Fibroblast of lung (primary cell): Measurements from ENCODE around the gene TBXAS1. TPM values are rescaled to one million over a fixed set of nuclear protein-coding genes. Genes with fewer than 3 reads are reported as not detected.

Experiments
- DNase-seq, 2 donors: peaks; one replicate each; pipeline versions ENCODE4 v3.0.0 to v3.0.0-alpha.2; 2010; ENCODE audit warnings: low read depth in 2 of 2
- H2AFZ ChIP-seq: 2 replicates; pipeline ENCODE4 v1.5.1; 2012; ENCODE audit warnings: low read length, control low read depth, inconsistent platforms
- H3K27ac ChIP-seq: 2 replicates; pipeline ENCODE4 v1.5.1; 2011; ENCODE audit warnings: low read length, control low read depth; ENCODE audit not compliant: insufficient read depth
- H3K27me3 ChIP-seq: 2 replicates; pipeline ENCODE4 v1.5.1; 2011; ENCODE audit warnings: mild to moderate bottlenecking, low read length; ENCODE audit not compliant: control insufficient read depth, insufficient read depth
- H3K36me3 ChIP-seq: 2 replicates; pipeline ENCODE4 v1.5.1; 2011; ENCODE audit warnings: low read length; ENCODE audit not compliant: control insufficient read depth, insufficient read depth
- H3K4me1 ChIP-seq: 2 replicates; pipeline ENCODE4 v1.5.1; 2011; ENCODE audit warnings: low read length; ENCODE audit not compliant: control insufficient read depth, insufficient read depth; ENCODE audit errors: extremely low read depth
- H3K4me2 ChIP-seq: 2 replicates; pipeline ENCODE4 v1.5.1; 2011; ENCODE audit warnings: low read length, control low read depth; ENCODE audit not compliant: insufficient read depth; ENCODE audit errors: extremely low read depth
- H3K4me3 ChIP-seq, 4 experiments: fragments of 200-600 bp in 1 of 4; sonication (generic) in 1 of 4; replicated peaks in 1 of 4; 2 replicates each; pipeline ENCODE4 v1.5.1; 2011 to 2016; ENCODE audit warnings: low read length in 4 of 4, low read depth in 3 of 4, mild to moderate bottlenecking in 3 of 4, control low read depth in 2 of 4, inconsistent platforms in 1 of 4, mixed read lengths in 1 of 4; ENCODE audit not compliant: insufficient read depth in 1 of 4; ENCODE audit errors: control extremely low read depth in 1 of 4
- H3K79me2 ChIP-seq: 2 replicates; pipeline ENCODE4 v1.5.1; 2012; ENCODE audit warnings: mild to moderate bottlenecking, low read length, inconsistent platforms; ENCODE audit not compliant: control insufficient read depth, insufficient read depth
- H3K9ac ChIP-seq: 2 replicates; pipeline ENCODE4 v1.5.1; 2011; ENCODE audit warnings: mild to moderate bottlenecking, low read length, control low read depth; ENCODE audit not compliant: insufficient read depth
- H3K9me3 ChIP-seq: 2 replicates; pipeline ENCODE4 v1.5.1; 2012; ENCODE audit warnings: low read depth, low read length; ENCODE audit not compliant: control insufficient read depth, insufficient read depth
- H4K20me1 ChIP-seq: 2 replicates; pipeline ENCODE4 v1.5.1; 2011; ENCODE audit warnings: low read length; ENCODE audit not compliant: control insufficient read depth, insufficient read depth; ENCODE audit errors: extremely low read depth
- CTCF ChIP-seq, 2 donors: IDR thresholded peaks in 1 of 2; conservative IDR thresholded peaks in 1 of 2; 1 replicate in 1 of 2; 2 replicates in 1 of 2; pipeline ENCODE4 v1.5.1; 2011 to 2012; ENCODE audit warnings: low read length in 2 of 2, control low read depth in 1 of 2, inconsistent platforms in 1 of 2, low read depth in 1 of 2, mild to moderate bottlenecking in 1 of 2
- EZH2 ChIP-seq: IDR thresholded peaks from 2 replicates; pipeline ENCODE4 v1.5.1; 2012; ENCODE audit warnings: low read length, control low read depth, mild to moderate bottlenecking; ENCODE audit errors: missing control alignments
- polyA plus RNA-seq, 2 donors: library from polyadenylated mRNA; depleted of rRNA in 1 of 2; stranded (reverse) in 1 of 2; unstranded in 1 of 2; fragments of >200 nt; gene quantifications; 2 replicates each; pipeline ENCODE4 v1.2.1, GENCODE V29; 2011 to 2012; ENCODE audit warnings: missing spikeins in 1 of 2
- total RNA-seq: library from RNA; depleted of rRNA; stranded (reverse); fragments of >200 nt; gene quantifications from 2 replicates; pipeline ENCODE4 v1.2.1, GENCODE V29; 2014

The TBXAS1 gene
- total and polyA plus RNA-seq, 2 donors (not counting 1 experiment from before 2014, with no cell fraction given): 1.5 to 2.1 TPM

- DNase-seq: peak in 1 of 2 donors; percentile 38
- H3K27me3 ChIP-seq: peaks cover 6% of the 10 kb centered on the region
- no peaks in the 10 kb centered on the region for H3K79me2 ChIP-seq
- H3K9me3 ChIP-seq: no peaks in the 10 kb centered on the region
- H3K4me3 ChIP-seq: no peak overlapping the region
- H4K20me1 ChIP-seq: no peaks in the 10 kb centered on the region
- no peaks in the 10 kb centered on the region for H3K4me1 ChIP-seq
- no peak overlapping the region for H3K9ac ChIP-seq
- H3K27ac ChIP-seq: no peak overlapping the region
- H3K4me2 ChIP-seq: no peak overlapping the region
- H3K36me3 ChIP-seq: no peaks in the 10 kb centered on the region
- TF ChIP-seq EZH2 (no peak), CTCF (conservative IDR thresholded peaks at IDR 0.05 in 1 of 2, IDR thresholded peaks at IDR 0.05 in 1 of 2; ENCODE audit: low read depth in 1 of 2, low read length in 2 of 2) (no peak)
- no peak overlapping the region for H2AFZ ChIP-seq
Measured at GRCh38 chr7:139949629-139950028, 120.6 kb downstream of the TBXAS1 start.

- Histone ChIP-seq H3K4me2 (no peak overlapping the region), H3K4me3 (no peak overlapping the region), H4K20me1 (no peaks in the 10 kb centered on the region), H2AFZ (no peak overlapping the region), H3K79me2 (no peaks in the 10 kb centered on the region), H3K27ac (no peak overlapping the region), H3K36me3 (no peaks in the 10 kb centered on the region), H3K4me1 (no peaks in the 10 kb centered on the region), H3K9ac (no peak overlapping the region), H3K27me3 (peaks cover 4% of the 10 kb centered on the region), H3K9me3 (no peaks in the 10 kb centered on the region)
- TF ChIP-seq EZH2: no peak
- no peak for DNase-seq
Measured at GRCh38 chr7:139950881-139951525, 121.9 kb downstream of the TBXAS1 start.

GRCh38 chr7:139953229-139953628, 124.2 kb downstream of the TBXAS1 start:
- no peak overlapping the region for H3K4me3 ChIP-seq
- no peaks in the 10 kb centered on the region for H3K4me1 ChIP-seq
- no peaks in the 10 kb centered on the region for H4K20me1 ChIP-seq
- no peaks in the 10 kb centered on the region for H3K36me3 ChIP-seq
- peaks cover 4% of the 10 kb centered on the region for H3K27me3 ChIP-seq
- H3K9ac ChIP-seq: no peak overlapping the region
- TF ChIP-seq EZH2 (no peak), CTCF (conservative IDR thresholded peaks at IDR 0.05 in 1 of 2, IDR thresholded peaks at IDR 0.05 in 1 of 2; ENCODE audit: low read depth in 1 of 2, low read length in 2 of 2) (no peak)
- no peaks in the 10 kb centered on the region for H3K9me3 ChIP-seq
- no peak overlapping the region for H3K4me2 ChIP-seq
- H2AFZ ChIP-seq: no peak overlapping the region
- H3K79me2 ChIP-seq: no peaks in the 10 kb centered on the region
- no peak overlapping the region for H3K27ac ChIP-seq
- DNase-seq: no peak
